Colon (tissue), 2 donors: ENCODE results near the gene NME7.
"Not testable (repeated sequence)": the region's sequence is repeated elsewhere in the genome, so short reads cannot be mapped to it uniquely, and the experiment has no call there.

Experiments
- FAIRE-seq: peaks from 2 replicates; lab custom pipeline; 2012; peaks lifted over from hg19 to GRCh38; lab: Jason Lieb, UNC
- donor health status: control.
- donor health status: control.

NME7 gene

DNA sequence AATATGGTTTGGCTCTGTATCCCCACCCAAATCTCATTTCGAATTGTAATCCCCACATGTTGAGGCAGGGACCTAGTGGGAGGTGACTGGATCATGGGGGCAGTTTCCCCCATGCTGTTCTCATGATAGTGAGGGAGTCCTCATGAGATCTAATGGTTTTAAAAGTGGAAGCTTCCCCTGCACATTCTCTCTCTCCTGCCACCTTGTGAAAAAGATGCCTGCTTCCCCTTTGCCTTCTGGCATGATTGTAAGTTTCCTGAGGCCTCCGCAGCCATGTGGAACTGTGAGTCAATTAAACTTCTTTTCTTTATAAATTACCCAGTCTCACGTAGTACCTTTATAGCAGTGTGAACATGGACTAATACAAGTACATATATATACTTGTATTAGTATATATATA is 25.5 kb downstream of the NME7 start:
- FAIRE-seq = not testable (repeated sequence)

DNA sequence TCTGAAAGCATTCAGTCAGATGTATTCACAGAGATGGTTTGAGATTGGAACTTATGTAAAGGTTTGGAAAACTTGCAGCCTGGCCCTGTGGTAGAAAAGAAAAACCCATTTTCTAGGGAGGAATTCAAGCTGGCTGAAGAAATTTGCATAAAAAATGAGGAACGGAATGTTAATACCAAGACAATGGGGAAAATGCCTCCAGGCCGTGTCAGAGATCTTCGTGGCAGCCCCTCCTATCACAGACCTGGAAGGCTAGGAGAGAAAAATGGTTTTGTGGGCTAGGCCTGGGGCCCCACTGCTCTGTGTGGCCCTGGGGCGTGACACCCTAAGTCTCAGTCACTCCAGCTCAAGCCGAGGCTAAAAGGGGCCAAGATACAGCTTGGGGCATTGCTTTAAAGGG is 26.7 kb downstream of the NME7 start:
- no peak for FAIRE-seq

DNA sequence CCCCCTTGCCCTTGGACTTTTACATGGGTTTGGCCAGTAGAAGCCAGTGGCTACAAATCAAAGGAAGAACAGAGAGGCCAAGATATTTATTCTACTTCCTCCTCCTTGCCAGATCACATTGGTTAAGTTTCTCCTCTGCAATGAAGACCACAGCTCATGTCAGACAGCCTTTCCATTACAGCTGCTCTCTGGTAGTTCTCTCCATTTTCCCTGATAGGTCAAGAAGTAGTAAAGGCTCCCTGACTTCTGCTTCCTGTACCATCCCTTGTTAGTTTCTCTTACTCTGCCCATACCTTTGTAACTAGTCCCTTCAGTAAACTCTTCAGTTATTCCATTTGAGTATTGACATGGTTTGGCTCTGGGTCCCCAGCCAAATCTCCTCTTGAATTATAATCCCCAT is 27.8 kb downstream of the NME7 start:
- FAIRE-seq = no peak

DNA sequence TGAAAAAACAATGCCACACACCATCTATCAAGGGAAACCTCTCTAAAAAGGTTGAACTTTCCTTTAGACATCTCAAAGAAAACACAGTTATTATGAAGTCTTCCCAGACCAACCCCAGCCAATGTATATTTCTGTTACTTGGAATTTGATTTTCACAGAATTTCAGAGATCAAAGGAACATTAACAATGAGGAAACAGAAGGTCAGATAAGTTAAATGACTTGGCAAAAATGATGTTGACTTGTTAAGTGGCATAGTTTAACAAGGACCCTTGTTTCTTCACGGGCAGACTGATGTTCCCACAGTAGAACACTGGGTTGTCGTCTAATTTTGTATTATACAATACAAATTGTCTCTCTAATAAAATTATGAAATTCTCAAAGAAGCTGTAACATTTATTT is 29.0 kb downstream of the NME7 start:
- FAIRE-seq = no peak

DNA sequence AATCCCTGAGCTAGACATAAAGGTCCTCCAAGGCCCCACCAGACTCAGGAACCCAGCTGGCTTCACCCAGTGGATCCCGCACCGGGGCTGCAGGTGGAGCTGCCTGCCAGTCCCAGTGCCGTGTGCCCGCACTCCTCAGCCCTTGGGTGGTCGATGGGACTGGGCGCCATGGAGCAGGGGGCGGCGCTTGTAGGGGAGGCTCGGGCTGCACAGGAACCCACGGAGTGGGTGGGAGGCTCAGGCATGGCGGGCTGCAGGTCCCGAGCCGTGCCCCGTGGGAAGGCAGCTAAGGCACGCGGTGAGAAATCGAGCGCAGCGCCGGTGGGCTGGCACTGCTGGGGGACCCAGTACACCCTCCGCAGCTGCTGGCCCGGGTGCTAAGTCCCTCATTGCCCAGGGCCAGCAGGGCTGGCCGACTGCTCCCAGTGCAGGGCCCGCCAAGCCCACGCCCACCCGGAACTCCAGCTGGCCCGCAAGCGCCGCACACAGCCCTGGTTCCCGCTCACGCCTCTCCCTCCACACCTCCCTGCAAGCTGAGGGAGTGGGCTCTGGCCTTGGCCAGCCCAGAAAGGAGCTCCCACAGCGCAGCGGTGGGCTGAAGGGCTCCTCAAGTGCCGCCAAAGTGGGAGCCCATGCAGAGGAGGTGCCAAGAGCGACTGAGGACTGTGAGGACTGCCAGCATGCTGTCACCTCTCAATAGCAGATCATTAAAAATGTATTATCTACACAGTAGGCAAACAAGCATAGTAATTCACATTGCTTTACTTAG is 30.5 kb downstream of the NME7 start:
- not testable (repeated sequence) for FAIRE-seq

DNA sequence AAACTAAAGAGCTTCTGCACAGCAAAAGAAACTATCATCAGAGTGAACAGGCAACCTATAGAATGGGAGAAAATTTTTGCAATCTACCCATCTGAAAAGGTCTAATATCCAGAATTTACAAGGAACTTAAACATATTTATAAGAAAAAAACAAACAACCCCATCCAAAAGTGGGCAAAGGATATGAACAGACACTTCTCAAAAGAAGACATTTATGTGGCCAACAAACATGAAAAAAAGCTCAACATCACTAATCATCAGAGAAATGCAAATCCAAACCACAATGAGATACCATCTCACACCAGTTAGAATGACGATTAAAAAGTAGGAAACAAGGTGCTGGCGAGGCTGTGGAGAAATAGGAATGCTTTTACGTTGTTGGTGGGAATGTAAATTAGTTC is 32.9 kb downstream of the NME7 start:
- not testable (repeated sequence) for FAIRE-seq

DNA sequence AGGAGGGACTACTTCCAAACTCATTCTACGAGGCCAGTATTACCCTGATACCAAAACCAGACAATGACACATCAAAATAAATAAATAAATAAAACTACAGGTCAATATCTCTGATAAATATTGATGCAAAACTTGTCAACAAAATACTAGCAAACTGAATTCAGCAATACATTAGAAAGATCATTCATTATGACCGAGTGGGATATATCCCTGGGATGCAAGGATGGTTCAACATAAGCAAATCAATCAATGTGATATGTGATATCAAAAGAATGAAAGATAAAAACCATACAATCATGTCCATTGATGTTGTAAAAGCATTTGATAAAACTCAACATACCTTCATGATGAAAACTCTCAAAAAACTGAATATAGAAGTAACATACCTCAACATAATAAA is 36.7 kb downstream of the NME7 start:
- peak; percentile 10 for FAIRE-seq

DNA sequence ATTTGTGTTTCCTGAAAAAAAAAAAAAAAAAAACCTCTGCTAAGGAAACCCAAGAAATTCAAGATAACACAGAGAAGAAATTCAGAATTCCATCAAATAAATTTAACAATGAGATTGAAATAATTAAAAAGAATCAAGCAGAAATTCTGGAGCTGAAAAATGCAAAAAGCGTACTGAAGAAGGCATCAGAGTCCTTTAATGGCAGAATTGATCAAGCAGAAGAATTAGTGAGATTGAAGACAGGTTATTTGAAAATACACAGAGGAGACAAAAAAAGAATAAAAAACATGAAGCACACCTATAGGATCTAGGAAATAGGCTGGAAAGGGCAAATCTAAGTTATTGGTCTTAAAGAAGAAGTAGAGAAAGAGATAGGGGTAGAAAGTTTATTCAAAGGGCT is 38.2 kb downstream of the NME7 start:
- no peak for FAIRE-seq

DNA sequence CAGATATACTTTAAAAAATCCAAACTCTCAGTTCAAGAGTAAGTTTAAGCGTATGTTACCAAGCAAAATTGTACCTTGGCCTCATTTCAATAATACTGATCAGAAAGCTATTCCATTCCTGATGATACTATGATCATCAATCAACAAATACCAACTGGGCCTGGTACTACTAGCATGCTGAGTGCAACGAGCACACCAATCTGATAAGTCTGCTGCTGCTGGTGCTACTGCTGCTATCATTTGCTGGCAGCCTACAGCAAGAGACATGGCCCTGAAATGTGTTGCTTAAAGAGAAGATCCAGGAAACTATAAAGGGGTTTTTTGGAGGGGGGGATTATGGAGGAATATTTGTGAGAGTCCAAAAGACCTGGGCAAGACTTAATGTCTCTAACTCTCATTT is 39.7 kb downstream of the NME7 start:
- no peak for FAIRE-seq

DNA sequence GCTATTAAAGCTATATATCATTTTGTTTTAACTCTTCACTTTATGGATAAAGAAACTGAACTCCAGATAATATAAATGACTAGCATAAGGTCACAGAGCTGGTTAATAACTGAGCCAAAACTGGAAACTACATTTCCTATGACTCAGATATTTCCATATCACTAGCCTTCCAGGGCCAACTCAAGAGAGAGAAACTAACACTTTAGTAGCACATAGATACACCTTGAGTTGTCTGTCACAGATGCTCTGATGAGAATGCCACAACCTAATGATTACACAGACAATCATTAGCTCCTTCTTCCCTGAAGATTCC is 40.7 kb downstream of the NME7 start:
- FAIRE-seq = no peak

DNA sequence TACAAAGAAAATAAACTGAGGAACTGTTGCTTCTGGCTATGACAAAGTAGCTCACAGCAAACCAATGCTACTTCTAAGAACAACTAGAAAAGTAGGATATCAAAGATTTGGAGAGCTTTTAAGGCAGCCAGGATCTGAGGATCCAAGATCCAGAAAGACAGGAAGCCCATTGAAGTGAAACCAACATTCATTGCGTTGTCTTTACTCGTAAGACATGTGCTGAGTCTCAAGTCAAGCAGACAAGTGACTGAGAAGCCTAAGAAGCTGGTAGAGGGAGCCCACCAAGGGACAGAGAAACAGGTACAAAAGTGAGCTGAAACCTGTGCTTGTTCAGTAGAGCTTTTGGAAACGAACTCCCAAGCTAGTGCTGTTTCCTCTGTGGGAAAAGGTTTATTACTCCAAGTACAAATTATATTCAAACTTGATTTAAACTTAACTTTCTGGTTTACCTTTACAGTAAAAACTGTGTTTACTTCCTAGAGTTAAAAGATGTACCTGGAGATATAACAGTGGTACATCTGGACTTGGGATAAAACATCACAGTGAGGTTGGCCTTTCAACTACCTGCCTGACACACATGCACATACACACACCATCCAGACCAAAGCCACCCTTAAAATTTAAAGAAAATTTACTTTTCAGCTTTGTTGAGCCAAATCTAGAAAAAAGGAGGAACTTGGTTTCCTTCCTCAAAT is 41.2 kb downstream of the NME7 start:
- FAIRE-seq = no peak

DNA sequence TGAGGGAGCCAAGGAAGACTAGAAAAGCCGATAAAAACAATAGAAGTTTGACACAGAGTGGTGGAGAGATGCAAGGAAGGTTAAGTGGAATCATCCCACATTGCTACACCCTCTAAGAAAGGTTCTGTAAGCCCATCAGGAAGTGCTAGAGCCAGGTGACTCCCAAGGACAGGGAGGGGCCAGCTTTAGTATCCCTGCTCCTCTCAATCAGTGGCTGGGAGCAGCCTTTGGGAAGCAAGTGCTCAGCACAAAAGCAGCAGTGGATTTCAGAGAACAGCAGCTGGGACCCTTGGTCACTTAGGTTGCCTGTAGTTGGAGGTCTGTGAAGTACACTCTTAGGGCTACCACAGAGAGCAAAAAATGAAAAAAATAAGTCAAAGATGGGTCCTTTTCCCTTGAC is 42.5 kb downstream of the NME7 start:
- FAIRE-seq = no peak

DNA sequence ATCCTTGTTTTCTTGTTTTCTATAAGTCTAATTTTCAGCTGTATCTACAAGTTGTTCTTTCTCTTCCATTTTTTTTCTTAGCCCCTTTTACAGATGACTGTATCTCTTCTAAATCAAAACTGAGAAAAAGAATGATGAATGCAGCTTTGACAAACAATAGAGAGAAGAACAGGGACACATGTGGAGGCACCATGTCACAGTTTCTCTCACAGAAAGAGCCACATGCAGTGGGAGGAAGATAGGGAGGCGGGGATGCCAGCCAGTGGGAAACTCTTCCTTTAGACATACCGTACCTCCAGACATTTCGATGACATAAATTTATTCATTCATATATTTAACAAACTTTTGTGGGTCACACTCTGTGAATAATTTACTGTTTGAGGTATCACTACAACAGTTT is 45.5 kb downstream of the NME7 start:
- FAIRE-seq = no peak

DNA sequence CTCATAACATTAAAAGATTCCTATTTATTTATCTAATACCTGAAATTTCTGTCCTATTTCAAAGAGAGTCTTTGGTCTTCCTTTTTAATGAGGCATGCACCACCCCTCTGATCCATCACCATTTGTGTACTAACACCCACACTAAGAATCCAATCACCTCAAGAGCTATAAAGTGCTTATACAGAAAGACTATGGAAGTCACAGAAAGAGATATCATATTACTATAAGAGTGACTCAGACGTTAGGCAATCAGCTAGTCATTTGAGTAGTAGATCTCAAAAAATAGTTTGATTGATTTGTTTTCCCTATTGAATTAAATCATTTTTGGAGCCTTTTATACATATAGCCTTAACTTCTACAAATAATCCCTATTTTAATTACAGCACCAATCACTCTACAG is 46.1 kb downstream of the NME7 start:
- no peak for FAIRE-seq

DNA sequence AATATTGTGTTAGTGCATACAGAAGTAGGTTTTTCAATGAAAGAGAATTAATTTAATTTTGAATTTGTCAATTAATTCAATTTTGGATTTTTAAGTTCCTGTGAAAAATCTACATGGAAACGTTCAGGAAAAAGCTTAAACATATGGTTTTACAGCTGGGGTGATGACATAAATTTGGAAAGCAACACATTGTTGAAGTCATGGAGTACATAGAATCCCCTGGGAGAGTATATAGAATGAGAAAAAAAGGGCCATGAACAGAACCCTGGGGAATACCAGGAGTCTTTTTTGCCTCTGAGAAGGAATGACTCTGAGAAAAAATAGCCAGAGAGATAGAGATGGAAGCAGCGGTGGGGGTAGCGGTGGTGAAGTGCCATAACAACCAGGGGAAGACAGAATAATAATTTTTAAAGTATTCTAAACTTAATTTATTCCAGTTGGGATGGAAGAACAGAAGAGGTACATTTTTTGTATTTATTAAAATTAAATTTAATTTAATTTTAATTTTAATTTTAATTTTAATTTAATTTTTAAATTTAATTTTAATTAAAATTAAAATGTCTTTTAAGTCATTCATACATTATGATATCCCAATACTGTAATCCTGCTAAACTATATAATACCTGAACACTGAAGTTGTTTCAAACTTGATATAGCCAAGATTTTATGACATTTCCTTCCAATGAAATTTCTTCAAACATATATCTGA is 48.9 kb downstream of the NME7 start:
- FAIRE-seq = peak; percentile 84

DNA sequence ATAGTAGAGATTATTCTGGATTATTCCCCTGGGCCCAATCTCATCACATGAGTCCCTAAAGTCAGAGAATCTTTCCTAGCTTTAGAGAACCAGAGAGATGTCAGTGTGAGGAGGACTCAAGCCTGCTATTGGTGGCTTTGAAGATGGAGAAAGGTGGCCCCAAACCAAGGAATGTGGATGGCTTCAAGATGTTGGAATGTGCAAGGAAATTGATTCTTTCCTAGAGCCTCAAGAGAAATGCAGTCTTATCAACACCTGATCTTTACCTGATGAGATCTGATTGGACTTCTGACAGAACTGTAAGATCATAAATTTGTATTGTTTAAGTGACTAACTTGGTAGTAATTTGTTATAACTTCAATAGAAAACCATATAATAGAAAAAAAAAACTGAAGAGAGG is 51.0 kb downstream of the NME7 start:
- no peak for FAIRE-seq

DNA sequence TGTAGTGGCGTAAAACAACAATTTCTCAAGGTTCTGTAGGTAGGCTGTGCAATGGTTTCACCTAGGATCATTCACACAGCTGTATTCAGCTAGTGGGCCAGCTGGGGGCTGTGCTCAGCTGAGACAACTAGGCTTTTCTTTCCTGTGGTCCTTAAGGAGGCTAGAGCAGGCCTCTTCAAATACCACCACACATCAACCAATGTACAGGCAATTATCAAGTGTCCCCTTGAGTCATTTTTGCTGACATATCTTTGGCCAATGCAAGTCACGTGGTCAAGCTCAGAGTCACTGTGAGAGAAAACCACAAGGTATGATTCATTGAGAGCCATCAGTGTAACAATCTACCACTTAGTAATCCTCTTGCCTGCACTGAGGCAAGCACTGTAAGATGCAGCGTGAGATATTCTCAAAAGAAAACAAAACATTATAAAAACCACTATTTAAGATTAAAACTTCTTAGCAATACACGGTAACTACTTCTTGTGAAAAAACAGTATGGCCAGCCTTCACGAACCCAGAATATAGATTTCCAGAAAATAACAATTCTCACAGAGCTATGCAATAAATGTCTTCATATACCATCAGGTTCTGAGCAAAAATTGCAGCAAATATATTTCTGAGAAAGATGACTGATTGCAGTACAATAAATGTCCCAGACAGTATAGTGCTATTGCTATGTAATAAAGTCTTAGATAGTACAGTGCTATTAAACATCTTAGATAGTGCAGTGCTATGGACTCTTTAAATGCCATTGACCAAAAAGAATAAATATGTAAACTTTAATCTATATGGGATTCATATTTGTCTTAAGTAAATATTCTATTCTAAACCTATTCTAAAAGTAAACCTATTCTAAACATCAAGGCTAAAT is 55.3 kb downstream of the NME7 start:
- FAIRE-seq = no peak

DNA sequence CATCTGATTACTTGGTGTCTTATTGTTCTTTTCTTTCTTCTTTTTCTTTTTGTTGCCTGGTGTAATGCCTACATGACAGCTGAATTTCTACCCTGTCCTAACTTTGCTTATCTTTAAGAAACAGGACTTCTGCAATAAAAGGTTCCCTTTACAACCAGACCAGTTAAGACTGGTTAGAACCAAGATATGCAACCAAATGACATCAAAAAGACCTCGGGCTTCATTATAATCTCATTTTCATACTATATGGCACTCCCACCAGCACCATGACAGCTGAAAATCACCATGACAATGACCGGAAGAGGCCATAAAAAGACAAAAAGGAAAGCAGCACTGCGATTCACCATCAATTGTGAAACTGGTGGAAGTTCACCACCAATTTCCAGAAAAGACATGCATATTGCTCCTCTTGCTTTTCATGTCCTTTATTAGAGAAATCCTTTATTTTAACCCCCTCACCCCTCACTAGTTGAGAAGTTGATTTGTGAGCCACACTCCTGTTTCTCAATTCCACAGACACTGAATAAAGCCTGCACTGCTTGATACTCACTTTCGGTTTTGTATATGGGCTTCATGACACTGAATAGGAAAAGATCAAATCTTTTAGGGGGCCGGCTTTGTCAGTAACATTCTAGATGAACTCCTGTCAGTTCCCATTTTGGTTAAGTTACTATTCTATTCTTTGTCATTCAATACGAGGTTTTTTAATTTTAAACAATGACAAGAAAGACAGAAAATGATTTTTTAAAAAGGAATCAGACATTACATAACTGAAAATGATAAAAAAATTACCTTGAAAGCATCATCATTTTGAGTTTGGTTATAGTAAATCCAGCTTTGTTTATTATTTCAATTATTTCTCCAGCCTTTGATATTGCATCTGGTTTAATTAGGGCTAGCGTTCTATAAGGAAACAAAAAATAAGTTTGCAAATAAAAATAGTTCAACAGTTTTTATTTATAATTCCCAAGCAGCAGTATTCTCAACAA is 58.1 kb downstream of the NME7 start:
- FAIRE-seq = no peak

DNA sequence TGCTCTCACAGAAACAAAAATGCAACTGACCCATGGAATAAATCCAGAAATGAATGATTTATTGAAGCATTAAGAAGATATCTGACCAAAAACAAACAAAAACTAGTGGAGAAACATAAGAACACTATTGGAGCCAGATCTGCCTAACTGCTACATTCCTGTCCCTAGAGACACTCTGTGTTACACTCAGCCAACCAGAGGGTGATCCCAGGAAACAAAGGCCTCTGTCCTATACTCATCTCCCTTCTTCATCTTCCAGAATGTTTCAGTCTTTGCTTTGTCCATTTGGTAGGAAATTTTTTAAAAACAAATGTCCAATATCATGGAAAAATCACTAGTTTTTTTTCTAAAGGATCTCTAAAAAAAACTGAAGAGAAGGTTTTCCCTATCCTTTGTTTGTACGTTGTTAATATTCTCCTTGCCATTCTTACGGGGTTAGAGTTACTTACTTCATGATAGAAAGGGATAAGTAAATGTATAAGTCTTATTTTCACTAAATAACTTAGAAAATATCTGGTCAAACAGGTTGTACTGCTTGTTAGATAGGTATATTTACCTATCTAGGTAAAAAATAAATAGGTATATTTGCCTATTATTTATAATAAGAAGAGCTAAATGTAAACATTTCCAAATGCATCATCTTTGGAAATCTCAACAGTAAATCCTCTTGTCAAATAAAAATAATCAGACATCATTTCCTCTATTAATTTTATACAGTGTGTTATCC is 59.1 kb downstream of the NME7 start:
- no peak for FAIRE-seq

DNA sequence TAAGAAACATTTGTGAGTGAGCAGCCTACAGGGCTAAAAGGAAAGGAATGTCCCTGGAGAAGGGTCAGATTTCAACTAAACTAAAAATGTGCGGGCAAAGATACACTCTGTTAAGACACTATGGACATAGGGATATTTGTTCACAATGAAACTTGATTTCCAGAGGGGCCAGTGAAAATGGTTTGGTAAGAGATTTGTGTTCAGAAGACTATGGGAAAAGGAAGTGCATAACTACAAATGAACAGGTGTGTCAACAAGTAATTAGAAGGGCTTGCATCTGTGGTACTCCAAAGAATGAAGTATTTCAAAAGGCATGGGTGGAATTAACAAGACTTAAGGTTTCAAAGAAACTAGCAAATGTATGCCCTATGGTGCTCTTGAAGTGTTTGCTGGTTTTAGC is 60.4 kb downstream of the NME7 start:
- no peak for FAIRE-seq

DNA sequence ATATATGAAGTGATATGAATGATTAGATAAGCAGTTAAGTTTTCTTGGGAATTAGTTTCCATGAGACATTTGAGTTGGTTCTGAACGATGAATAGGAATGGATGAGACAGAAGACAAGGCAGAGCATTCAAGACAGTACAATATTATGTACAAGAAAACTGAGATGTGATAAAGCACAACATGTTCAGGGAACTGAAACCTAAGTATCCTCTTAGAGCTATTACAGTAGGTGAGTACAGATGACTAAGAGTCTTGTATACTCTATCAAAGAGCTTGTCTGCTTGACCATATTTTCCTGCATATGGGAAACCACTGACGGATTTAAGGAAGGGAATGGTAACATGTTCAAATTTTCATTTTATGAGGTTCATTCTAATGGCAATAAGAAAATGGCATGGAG is 61.6 kb downstream of the NME7 start:
- no peak for FAIRE-seq
